H1 (cell line): ENCODE data around the gene TAF10. TPM values are rescaled to one million over a fixed set of nuclear protein-coding genes. Genes with fewer than 3 reads are reported as not detected.

ENCODE experiments used
- HDAC6 ChIP-seq: IDR thresholded peaks from one replicate; pipeline ENCODE4 v1.7.1; 2012; ENCODE audit warnings: low read depth, mild to moderate bottlenecking, inconsistent platforms, low read length, moderate library complexity
- POLR2A ChIP-seq, 2 experiments: IDR thresholded peaks; 1 replicate in 1 of 2; 2 replicates in 1 of 2; pipeline ENCODE4 v1.6.1; 2011; ENCODE audit warnings: low read depth in 2 of 2, low read length in 2 of 2, mild to moderate bottlenecking in 2 of 2; ENCODE audit errors: control extremely low read depth in 1 of 2
- TBP ChIP-seq: IDR thresholded peaks from 2 replicates; pipeline ENCODE4 v1.6.1; 2011; ENCODE audit warnings: low read depth, low read length, improper control_type of control experiment
- polyA plus RNA-seq, 7 experiments: library from polyadenylated mRNA; depleted of rRNA in 3 of 7; stranded (reverse) in 5 of 7; unstranded in 2 of 7; fragments of >200 nt in 5 of 7; fragments of 200-250 nt in 2 of 7; gene quantifications; 1 replicate in 5 of 7; 2 replicates in 1 of 7; 4 replicates in 1 of 7; pipeline versions ENCODE4 v1.2.1 to v1.2.3, GENCODE V29; 2011 to 2013; ENCODE audit warnings: missing spikeins in 2 of 7, mixed read lengths in 2 of 7
- total RNA-seq: library from RNA; stranded (reverse); fragmentation: NEBNext Ultra II Directional; extraction: Animal tissue kit (Norgen Biotek cat#: 25700); gene quantifications from 2 replicates; pipeline ENCODE4 v1.2.1, GENCODE V29; 2021

The TAF10 gene
- total and polyA plus RNA-seq, 2 of the 8 experiments (the other 6 are each of a cell fraction or from before 2014, with no cell fraction given): 128 to 213 TPM

DNA sequence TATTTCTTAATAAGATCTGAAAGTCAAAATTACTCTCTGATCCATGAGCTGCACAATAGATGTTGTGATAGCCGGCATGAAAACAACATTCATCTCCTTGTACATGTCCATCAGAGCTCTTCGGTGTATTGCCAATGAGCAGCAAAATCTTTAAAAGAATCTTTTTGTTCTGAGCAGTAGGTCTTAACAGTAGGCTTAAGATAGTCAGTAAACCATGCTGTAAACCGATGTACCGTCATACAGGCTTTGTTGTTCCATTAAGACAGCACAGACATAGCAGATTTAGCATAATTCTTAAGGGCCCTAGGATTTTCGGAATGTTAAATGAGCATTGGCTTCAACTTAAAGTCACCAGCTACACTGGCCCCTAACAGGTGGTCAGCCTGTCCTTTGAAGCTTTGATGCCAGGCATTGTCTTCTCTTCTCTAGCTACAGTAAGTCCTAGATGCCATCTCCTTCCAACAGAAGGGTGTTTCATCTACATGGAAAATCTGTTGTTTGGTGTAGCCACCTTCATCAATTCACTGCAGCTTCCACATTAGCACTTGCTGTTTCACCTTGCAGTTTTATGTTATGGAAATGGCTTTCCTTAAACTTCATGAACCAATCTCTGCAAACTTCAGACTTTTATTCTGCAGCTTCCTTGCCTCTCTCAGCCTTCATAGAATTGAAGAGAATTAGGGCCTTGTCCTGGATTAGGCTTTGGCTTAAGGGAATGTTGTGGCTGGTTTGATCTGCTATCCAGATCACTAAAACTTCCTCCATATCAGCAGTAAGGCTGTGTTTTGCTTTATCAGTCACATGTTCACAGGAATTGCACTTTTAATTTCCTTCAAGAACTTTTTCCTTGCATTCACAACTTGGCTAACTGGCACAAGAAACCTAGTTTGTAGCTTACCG is 37.0 kb downstream of the TAF10 start (continued):
- TF ChIP-seq POLR2A (IDR thresholded peaks at IDR 0.05; ENCODE audit: control extremely low read depth in 1 of 2, low read depth in 2 of 2, low read length in 2 of 2): no peak
- TF ChIP-seq HDAC6: no peak
- no peak for TF ChIP-seq TBP
